HFFc6 (cell line): ENCODE data around the gene GDPD5. TPM values are rescaled to one million over a fixed set of nuclear protein-coding genes. Genes with fewer than 3 reads are reported as not detected.
A peak's percentile ranks its signal among the peaks of the same experiment; 100 is the strongest.

Experiments
- DNase-seq: peaks from one replicate; pipeline ENCODE4 v3.0.0-alpha.2; 2018
- H3K27ac Mint-ChIP-seq: 2 replicates; pipeline ENCODE4 v1.8.0; 2020; ENCODE audit warnings: mild to moderate bottlenecking, mixed read lengths
- H3K27me3 Mint-ChIP-seq: 2 replicates; pipeline ENCODE4 v1.8.0; 2021; ENCODE audit warnings: mild to moderate bottlenecking, moderate library complexity, mixed read lengths; ENCODE audit not compliant: insufficient read depth
- H3K36me3 Mint-ChIP-seq: 2 replicates; pipeline ENCODE4 v1.8.0; 2021; ENCODE audit warnings: low read depth, mixed read lengths
- H3K4me1 Mint-ChIP-seq: 2 replicates; pipeline ENCODE4 v1.8.0; 2020; ENCODE audit warnings: low read depth, mixed read lengths
- H3K4me3 Mint-ChIP-seq: 2 replicates; pipeline ENCODE4 v1.8.0; 2020; ENCODE audit warnings: mild to moderate bottlenecking, moderate library complexity, mixed read lengths
- H3K9me3 Mint-ChIP-seq: 2 replicates; pipeline ENCODE4 v1.8.0; 2020; ENCODE audit warnings: mild to moderate bottlenecking, mixed read lengths
- long read RNA-seq: library from polyadenylated mRNA; unstranded; transcript quantifications from one replicate; pipeline ENCODE4 v2.0.0, GENCODE V29; 2019
- total RNA-seq, 6 experiments: library from RNA; stranded (reverse); fragmentation: NEBNext Ultra II Directional; extraction: Animal tissue kit (Norgen Biotek cat#: 25700); gene quantifications; 2 replicates in 1 of 6; 3 replicates in 5 of 6; pipeline ENCODE4 v1.2.3, GENCODE V29; 2021
- TF ChIP-seq, protein P1 (sequence below): fragments of 200-600 bp; sonication (generic); IDR thresholded peaks from 2 replicates; pipeline ENCODE4 v1.5.0; 2021; ENCODE audit warnings: antibody characterized with exemption, mild to moderate bottlenecking

Gene GDPD5, protein sequence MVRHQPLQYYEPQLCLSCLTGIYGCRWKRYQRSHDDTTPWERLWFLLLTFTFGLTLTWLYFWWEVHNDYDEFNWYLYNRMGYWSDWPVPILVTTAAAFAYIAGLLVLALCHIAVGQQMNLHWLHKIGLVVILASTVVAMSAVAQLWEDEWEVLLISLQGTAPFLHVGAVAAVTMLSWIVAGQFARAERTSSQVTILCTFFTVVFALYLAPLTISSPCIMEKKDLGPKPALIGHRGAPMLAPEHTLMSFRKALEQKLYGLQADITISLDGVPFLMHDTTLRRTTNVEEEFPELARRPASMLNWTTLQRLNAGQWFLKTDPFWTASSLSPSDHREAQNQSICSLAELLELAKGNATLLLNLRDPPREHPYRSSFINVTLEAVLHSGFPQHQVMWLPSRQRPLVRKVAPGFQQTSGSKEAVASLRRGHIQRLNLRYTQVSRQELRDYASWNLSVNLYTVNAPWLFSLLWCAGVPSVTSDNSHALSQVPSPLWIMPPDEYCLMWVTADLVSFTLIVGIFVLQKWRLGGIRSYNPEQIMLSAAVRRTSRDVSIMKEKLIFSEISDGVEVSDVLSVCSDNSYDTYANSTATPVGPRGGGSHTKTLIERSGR
- 1 to 10 TPM; 2.5 to 5.7 (median 4.2) TPM for total RNA-seq
- long read RNA-seq, partial matches to known transcripts, result 1 of 3 reads
- long read RNA-seq, other reads (novel, unspliced or antisense), result 2 of 3 reads

DNA sequence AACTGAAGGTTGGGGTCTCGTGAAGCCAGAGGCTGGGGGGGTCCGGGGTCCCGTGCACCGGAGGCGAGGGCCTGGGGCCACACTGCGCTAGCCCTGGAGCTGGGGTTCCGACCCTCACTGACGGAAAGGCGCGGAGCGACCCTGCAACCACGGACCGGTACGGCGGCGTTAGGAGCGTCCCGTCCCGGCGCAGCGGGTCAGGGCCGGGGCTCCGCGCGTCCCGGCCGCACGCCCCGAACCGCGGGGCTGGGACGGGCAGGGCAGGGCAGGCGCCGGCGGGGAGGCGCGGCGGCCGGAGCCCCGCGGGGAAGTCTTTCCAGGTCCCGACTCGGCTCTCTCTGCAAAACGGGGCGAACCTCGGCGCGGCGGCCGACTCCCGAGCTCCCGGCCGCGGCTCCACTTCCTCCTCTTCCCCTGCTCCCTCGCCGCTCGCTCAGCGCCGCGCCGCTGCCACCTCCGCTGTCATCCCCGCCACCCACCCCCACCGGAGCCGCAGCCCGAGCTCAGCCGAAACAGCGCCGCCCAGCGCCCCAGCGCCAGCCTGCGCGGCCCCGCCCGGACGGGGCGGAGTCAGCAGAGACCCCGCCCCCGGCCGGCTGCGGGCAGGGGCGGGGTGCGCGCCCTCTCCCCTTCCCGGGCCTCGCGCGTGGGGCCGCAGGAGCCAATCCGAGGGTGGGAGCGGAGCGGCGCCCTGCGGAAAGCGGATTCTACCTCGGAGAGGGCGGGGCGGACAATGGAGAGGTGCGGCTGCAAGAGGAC lies at the start of gene GDPD5:
TSS of gene GDPD5 (minus strand) at position 509 of the 759 bp plus-strand sequence. CDS start 48,206 bp downstream, outside the sequence.
- Mint-ChIP-seq H3K9me3 (no peaks in the 10 kb centered on the region), H3K27me3 (peaks cover 21% of the 10 kb centered on the region), H3K36me3 (no peaks in the 10 kb centered on the region), H3K4me1 (peaks cover 7% of the 10 kb centered on the region; the same call in 1 of the 2 replicates), H3K27ac (no peak within 1 kb of the TSS), H3K4me3 (peak within 1 kb of the TSS; percentile 74)
- TF ChIP-seq, protein P1, sequence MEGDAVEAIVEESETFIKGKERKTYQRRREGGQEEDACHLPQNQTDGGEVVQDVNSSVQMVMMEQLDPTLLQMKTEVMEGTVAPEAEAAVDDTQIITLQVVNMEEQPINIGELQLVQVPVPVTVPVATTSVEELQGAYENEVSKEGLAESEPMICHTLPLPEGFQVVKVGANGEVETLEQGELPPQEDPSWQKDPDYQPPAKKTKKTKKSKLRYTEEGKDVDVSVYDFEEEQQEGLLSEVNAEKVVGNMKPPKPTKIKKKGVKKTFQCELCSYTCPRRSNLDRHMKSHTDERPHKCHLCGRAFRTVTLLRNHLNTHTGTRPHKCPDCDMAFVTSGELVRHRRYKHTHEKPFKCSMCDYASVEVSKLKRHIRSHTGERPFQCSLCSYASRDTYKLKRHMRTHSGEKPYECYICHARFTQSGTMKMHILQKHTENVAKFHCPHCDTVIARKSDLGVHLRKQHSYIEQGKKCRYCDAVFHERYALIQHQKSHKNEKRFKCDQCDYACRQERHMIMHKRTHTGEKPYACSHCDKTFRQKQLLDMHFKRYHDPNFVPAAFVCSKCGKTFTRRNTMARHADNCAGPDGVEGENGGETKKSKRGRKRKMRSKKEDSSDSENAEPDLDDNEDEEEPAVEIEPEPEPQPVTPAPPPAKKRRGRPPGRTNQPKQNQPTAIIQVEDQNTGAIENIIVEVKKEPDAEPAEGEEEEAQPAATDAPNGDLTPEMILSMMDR, result peak; percentile 78
- peak; percentile 40 for DNase-seq

DNA sequence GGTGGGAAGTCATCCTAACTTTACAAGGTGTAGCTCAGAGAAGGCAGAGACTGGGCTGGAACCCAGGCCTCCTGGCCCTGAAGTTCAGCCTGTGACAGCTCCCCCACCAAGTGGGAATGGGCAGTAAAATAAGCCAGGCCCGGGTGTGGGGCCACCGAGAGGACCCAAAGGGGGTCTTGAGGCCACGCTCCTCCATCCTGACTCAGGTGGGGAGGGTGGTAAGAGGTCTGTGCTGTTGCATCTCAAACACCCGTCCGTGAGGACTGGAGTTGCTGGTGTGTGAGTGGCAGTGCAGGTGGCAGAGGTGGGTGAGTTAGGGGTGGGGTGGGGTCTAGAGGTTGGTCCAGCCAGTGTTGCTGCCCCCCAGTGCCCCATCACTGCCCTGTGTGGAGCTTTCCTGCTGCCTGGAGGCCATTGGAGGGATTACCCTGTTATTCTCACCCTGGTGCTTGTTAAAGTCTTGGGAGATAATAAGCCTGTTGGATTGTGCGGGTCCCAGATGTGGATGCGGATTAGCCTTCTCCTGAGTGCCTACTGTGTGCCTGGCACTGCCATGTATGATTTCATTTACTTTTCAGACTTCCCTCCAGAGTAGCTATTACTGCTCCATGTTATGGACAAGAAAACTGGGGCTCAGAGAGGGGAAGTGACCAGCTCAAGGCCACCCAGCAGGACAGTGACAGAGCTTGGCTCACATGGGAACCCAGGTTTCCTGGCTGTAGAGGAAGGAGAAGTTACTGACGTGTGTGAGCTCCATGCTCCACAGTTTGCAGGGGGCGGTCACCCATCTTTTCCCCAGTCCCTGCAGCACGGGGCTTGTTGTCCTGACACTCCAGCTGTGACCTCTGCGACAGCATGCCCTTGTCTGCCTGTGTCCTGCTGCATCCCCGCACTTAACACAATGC lies 49.2 kb upstream of the GDPD5 start:
- Mint-ChIP-seq H3K27me3 (peaks cover 22% of the 10 kb centered on the region), H3K9me3 (no peaks in the 10 kb centered on the region), H3K36me3 (peaks cover 28% of the 10 kb centered on the region), H3K27ac (peak overlapping the region; percentile 48), H3K4me3 (no peak overlapping the region; the same call in 1 of the 2 replicates), H3K4me1 (peaks cover 40% of the 10 kb centered on the region)
- DNase-seq, result no peak
- TF ChIP-seq, protein P1, result peak; percentile 62

DNA sequence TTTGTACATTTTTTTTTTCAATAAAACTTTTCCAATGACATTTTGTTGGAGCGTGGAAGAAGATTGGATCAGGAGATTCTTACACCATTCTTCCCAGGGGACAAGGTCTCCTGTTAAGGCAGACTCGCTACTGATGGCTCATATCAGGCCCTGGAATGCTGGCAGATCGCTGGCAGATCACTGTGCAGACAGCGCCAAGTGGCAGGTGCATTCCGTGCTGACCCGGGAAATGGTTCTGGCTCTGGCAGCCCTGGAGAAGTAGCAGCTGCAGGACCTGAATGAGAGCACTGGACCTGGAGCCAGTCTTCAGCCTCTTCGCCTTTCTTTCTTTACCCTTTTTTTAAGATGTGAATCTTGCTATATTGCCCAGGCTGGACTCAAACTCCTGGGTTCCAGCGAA lies 47.0 kb upstream of the GDPD5 start:
- Mint-ChIP-seq H3K4me3 (no peak overlapping the region), H3K27me3 (peaks cover 22% of the 10 kb centered on the region), H3K4me1 (peaks cover 37% of the 10 kb centered on the region), H3K27ac (peak overlapping the region; percentile 16), H3K9me3 (no peaks in the 10 kb centered on the region), H3K36me3 (peaks cover 38% of the 10 kb centered on the region)
- DNase-seq, result no peak
- TF ChIP-seq, protein P1, result no peak

DNA sequence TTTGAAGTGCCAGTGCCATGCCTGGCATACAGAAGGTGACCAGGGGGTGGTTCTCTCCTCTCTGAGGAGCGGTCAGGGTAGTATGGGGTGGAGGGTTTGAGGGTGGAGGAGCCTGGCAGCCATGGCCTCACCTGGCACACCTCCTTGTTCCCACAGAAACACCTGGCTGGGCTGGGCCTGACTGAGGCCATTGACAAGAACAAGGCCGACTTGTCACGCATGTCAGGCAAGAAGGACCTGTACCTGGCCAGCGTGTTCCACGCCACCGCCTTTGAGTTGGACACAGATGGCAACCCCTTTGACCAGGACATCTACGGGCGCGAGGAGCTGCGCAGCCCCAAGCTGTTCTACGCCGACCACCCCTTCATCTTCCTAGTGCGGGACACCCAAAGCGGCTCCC lies 45.9 kb upstream of the GDPD5 start:
- peaks cover 40% of the 10 kb centered on the region for H3K36me3 Mint-ChIP-seq
- H3K9me3 Mint-ChIP-seq, result no peaks in the 10 kb centered on the region
- peak overlapping the region; percentile 40; the same call in 1 of the 2 replicates for H3K27ac Mint-ChIP-seq
- TF ChIP-seq, protein P1, result no peak
- H3K27me3 Mint-ChIP-seq, result peaks cover 22% of the 10 kb centered on the region
- H3K4me1 Mint-ChIP-seq, result peaks cover 29% of the 10 kb centered on the region
- no peak for DNase-seq
- H3K4me3 Mint-ChIP-seq, result no peak overlapping the region
